GM21619 (cell line): Measurements from ENCODE around the gene RHCE.
"Not testable (repeated sequence)": the region's sequence is repeated elsewhere in the genome, so short reads cannot be mapped to it uniquely, and the experiment has no call there.

Source experiments
- ATAC-seq: cut with Tn5 transposase; IDR thresholded peaks from one replicate; pipeline ENCODE4 v1.9.1; 2021; ENCODE audit not compliant: unreplicated experiment

RHCE gene

GRCh38 chr1:25433389-25434186 is 13.0 kb upstream of the RHCE start:
- no peak for ATAC-seq

- ATAC-seq: no peak
Measured at GRCh38 chr1:25432749-25433388, 12.2 kb upstream of the RHCE start.

GRCh38 chr1:25431955-25432719 is 11.5 kb upstream of the RHCE start:
- ATAC-seq: no peak

- peak; percentile 20 for ATAC-seq
Measured at GRCh38 chr1:25430967-25431881, 10.6 kb upstream of the RHCE start.

GRCh38 chr1:25430073-25430966 is 9.7 kb upstream of the RHCE start, which contains the start of gene MACO1:
TSS of gene MACO1 (plus strand) at chr1:25430897. CDS start at chr1:25431099, 202 bp downstream.
- peak; percentile 83 for ATAC-seq

GRCh38 chr1:25428475-25429166 is 8.0 kb upstream of the RHCE start:
- no peak for ATAC-seq

GRCh38 chr1:25427696-25428095 is 7.1 kb upstream of the RHCE start:
- no peak for ATAC-seq

GRCh38 chr1:25425098-25426085 is 4.8 kb upstream of the RHCE start:
- ATAC-seq: no peak

- not testable (repeated sequence) for ATAC-seq
Measured at GRCh38 chr1:25423206-25423605, 2.6 kb upstream of the RHCE start.

- not testable (repeated sequence) for ATAC-seq
Measured at GRCh38 chr1:25419339-25419738, 1.3 kb downstream of the RHCE start.

GRCh38 chr1:25417280-25417679 is 3.3 kb downstream of the RHCE start:
- not testable (repeated sequence) for ATAC-seq

- ATAC-seq: not testable (repeated sequence)
Measured at GRCh38 chr1:25414578-25414977, 6.0 kb downstream of the RHCE start.

GRCh38 chr1:25414157-25414556 is 6.5 kb downstream of the RHCE start:
- ATAC-seq: not testable (repeated sequence)

GRCh38 chr1:25412872-25413623 is 7.6 kb downstream of the RHCE start:
- ATAC-seq: not testable (repeated sequence)

- not testable (repeated sequence) for ATAC-seq
Measured at GRCh38 chr1:25409641-25410427, 10.8 kb downstream of the RHCE start.

GRCh38 chr1:25405731-25406305 is 14.8 kb downstream of the RHCE start:
- not testable (repeated sequence) for ATAC-seq
